ENCODE data around the gene UPF3B. TPM values are rescaled to one million over a fixed set of nuclear protein-coding genes. Genes with fewer than 3 reads are reported as not detected.

Gene UPF3B
- total and polyA plus RNA-seq, 9 of the 15 experiments (the other 6 are each of a cell fraction or from before 2014, with no cell fraction given) = 17.6 to 57.0 (median 32.3) TPM

GRCh38 chrX:119791437-119792231, 61.1 kb downstream of the UPF3B start, which contains the start of gene RPL39:
RPL39 (minus strand) TSS chrX:119791630; CDS start chrX:119791576, 54 bp downstream.
- Histone ChIP-seq H3K27ac (ENCODE audit: extremely low read depth, low read depth, low read length) (peak within 1 kb of the TSS; percentile 97), H3K4me3 (peak within 1 kb of the TSS; percentile 97), H3K4me1 (replicated peaks in 1 of 2; ENCODE audit: control insufficient read depth in 2 of 2, insufficient read depth in 2 of 2, low read length in 2 of 2) (peaks cover 6 to 7% of the 10 kb centered on the region in 2 experiments; a peak in 3 of 5 replicates), H3K9ac (ENCODE audit: insufficient read depth in 1 of 2, low read depth in 2 of 2, low read length in 2 of 2) (peak within 1 kb of the TSS; percentile 98 to 100), H3K36me3 (ENCODE audit: control insufficient read depth, insufficient read depth, low read length) (peaks cover 38% of the 10 kb centered on the region), H4K20me1 (replicated peaks; ENCODE audit: control insufficient read depth, insufficient read depth, low read length) (peaks cover 29% of the 10 kb centered on the region), H3K4me2 (ENCODE audit: insufficient read depth, low read length) (peak within 1 kb of the TSS; percentile 92), H3K27me3 (ENCODE audit: control insufficient read depth in 2 of 2, insufficient read depth in 2 of 2, low read length in 2 of 2) (no peaks in the 10 kb centered on the region), H3K9me3 (replicated peaks; ENCODE audit: control insufficient read depth, insufficient read depth, low read depth, low read length) (no peaks in the 10 kb centered on the region), H2AFZ (ENCODE audit: low read depth, low read length) (peak within 1 kb of the TSS; percentile 96), H3K9me1 (ENCODE audit: control insufficient read depth, insufficient read depth, low read length) (no peaks in the 10 kb centered on the region), H3K79me2 (ENCODE audit: control insufficient read depth, insufficient read depth, low read length) (peaks cover 61% of the 10 kb centered on the region)
- peak; percentile 95 for ATAC-seq
- WGBS (ENCODE audit: insufficient coverage, low coverage, missing lambda C conversion rate) = under 1% methylated on average over 25 of the region's 58 CpGs
- peak; percentile 92 for FAIRE-seq
- ChIA-PET CTCF (ENCODE audit: low intra/inter-chr PET ratio) (interaction anchor here (0.5 to 2.3 kb wide), 3 partner anchors 32 to 180 kb away, joined by 3 to 10 read pairs (median 6); no protein-coding TSS in a partner anchor), POLR2A (interaction anchor here (0.6 to 2.1 kb wide), 51 partner anchors 9 to 467 kb away, joined by 3 to 29 read pairs (median 4); partner anchors contain the start of genes AKAP14, NDUFA1, NKAP and RNF113A)
- in situ Hi-C loops (cut with MboI) = no loop called here
- TSS peak; percentile 86 for BruUV-seq (replicated peaks)
- DNase-seq (ENCODE audit: extremely low read depth in 1 of 4, low spot score in 3 of 4) = peak; percentile 65 to 93 (median 74)
- intact Hi-C loops (cut with micrococcal nuclease) = loop anchor here (2.0 kb wide), 1 partner anchor 89 kb away; no protein-coding TSS in a partner anchor
- no peak for TF ChIP-seq KDM1A (IDR thresholded peaks at IDR 0.05)
- no peak for TF ChIP-seq ZNF143 (CRISPR knock-in tag; IDR thresholded peaks at IDR 0.05)
- no peak for TF ChIP-seq XRCC5 (IDR thresholded peaks at IDR 0.05; ENCODE audit: low read depth, low read length)
- no peak for TF ChIP-seq ELK3 (CRISPR knock-in tag; IDR thresholded peaks at IDR 0.05)
- no peak for TF ChIP-seq SMAD3 (CRISPR knock-in tag; conservative IDR thresholded peaks at IDR 0.05)
- TF ChIP-seq JUN (IDR thresholded peaks at IDR 0.05; ENCODE audit: borderline replicate concordance, low read depth, low read length) = peak; percentile 37; the same call in 1 of the 2 replicates
- no peak for TF ChIP-seq JUN (CRISPR knock-in tag; IDR thresholded peaks at IDR 0.05; ENCODE audit: borderline replicate concordance)
- no peak for TF ChIP-seq PTRF (tag; IDR thresholded peaks at IDR 0.05)
- TF ChIP-seq TEAD2 (tag; IDR thresholded peaks at IDR 0.05) = no peak
- TF ChIP-seq NBN (IDR thresholded peaks at IDR 0.05; ENCODE audit: low read depth) = no peak
- TF ChIP-seq ESRRB (CRISPR knock-in tag; IDR thresholded peaks at IDR 0.05; ENCODE audit: borderline replicate concordance) = no peak
- TF ChIP-seq MCM7 (IDR thresholded peaks at IDR 0.05) = no peak
- no peak for TF ChIP-seq CREB5 (CRISPR knock-in tag; IDR thresholded peaks at IDR 0.05)
- peak; percentile 89 for TF ChIP-seq POLR2B (IDR thresholded peaks at IDR 0.05; ENCODE audit: low read depth, partially characterized antibody)
- TF ChIP-seq HES1 (IDR thresholded peaks at IDR 0.05; ENCODE audit: low read depth) = no peak
- 0 out of 2 replicates have a peak, but pooled peaks have one; percentile 0 for TF ChIP-seq STAT6 (CRISPR knock-in tag; IDR thresholded peaks at IDR 0.05)
